Activated CD4-positive, alpha-beta T cell treated with anti-CD3 and anti-CD28 coated beads, Interleukin-2, Interleukin-6, amounts not matched to agents 100 ng/mL and 50 ng/mL, durations not matched to agents 16 hours and 8 hours (primary cell): ENCODE measurements around the gene MED12L.

Experiments
- DNase-seq: peaks from one replicate; pipeline ENCODE4 v3.0.0-alpha.2; 2020

MED12L gene

DNA sequence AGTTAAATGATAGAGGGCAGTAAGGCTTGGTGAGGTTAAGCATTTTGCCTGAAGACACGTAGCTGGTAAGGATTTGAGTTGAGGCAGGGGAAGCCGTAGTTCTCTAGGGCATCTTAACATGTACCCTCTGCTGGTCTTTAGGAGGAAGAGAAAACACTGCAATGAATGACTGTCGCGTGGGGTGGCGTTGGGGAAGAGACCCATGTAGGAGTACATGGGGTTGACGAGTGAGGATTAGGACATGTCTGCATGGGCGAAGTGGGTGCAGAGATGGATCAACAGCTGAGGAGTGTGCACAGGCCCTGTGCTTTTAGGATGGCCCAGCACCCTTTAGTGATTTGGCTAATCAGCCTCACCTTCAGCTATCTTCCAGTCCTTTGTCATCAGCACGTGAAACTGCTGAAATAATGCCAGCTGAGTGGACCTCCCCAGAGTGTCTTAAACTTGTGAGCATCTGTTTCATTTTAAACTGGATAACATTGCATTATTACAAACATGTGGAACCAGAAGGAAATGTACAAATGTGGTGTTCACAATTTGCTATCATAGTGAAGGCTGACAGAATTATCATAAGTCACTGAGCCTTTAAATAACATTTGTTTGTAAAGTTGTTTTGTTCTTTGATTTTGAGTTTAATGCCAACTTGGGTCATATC is 177.5 kb downstream of the MED12L start:
- no peak for DNase-seq

DNA sequence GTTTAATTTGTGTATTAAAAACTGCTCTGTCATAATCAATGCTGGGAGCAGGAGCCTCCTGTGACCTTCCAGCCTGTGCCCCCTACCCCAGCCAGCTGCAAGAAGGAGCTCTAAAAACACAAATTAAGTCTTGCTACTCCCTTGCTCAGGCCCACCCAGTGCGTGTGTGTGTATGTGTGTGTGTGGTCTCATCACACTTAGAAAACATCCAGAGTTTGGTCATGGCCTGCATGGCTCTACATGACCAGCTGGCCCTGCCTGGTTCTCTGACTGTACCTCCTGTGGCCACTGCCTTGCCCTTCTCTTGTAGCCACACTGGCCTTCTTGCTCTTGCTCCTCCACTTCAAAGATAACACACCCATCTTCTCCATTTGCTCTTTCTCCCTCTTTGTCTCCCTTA is 179.1 kb downstream of the MED12L start:
- no peak for DNase-seq

DNA sequence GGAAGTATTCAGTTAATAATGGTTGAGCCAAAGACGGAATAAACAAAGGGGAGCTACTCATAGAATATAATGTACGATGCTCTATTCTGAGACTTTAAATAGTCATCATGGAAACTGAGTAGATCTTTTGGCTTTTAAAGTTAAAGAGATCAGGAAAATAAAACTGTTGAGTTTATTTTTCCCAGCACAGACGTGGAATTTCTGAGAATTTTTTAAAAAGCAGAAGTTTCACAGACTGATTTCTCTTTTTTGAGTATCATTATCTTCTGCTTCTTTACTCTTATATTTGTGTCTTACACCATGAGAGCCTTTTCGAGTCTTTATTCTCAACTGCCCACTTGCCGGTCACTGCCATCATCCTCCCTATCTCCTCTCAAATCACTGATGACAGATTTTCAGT is 179.7 kb downstream of the MED12L start:
- no peak for DNase-seq

DNA sequence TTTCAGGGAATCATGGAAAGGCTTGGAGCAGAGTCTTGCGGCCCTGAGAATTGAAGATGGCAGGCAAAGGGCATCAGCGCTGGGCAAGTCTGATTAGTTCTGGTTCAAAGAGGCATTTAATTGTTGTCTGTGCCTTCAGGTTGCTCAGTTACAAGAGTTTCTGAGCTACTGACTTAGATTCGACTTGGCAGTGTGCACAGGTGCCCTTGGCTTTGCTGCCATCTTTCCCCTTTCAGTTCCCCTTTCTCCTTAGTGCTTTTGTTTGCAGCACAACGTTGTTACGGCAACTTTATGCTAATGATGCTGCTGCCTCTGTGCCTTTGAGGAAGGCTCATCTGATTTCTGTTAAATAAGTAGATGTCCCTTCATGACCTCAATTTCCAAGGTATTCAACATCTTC is 180.4 kb downstream of the MED12L start:
- no peak for DNase-seq

DNA sequence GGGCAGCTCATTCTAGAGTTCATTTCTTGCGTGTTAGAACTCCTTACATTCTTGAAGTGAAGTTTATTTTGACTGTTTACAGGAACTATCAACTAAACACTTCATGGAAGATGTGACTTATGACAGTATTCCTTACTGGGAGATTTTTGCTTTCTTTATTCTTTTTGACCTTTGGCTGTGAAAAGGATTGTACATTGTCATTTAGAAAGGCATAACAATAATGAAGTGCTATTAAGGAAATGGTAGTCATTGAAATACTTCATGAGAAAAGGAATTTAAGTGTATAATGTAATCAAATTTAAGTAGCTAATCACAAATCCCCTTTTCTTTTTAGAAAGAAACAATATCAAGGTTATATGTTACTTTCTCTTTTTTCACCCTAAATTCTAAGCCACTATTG is 181.6 kb downstream of the MED12L start:
- no peak for DNase-seq

- peak; percentile 53 for DNase-seq
These were observed 183.1 kb downstream of the MED12L start for GRCh38 chr3:151268267-151269235.

DNA sequence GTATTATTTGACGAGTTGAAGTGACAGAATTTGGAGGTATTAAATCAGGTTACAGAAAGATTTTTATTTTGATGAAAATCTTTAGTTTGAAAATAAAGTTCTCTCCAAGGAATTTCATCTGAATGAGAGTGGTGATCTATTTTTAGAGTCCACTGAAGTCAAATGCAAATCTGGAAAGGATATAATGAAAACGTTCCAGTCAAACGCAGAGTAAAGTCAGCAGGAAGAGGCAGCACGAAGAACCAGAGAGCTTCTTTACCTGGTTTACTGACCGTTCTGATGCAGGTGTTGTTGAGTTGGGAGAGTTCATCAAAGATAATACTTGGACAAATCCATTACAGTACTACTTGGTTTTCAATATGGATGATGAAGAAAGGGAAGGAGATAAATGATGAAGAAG is 184.2 kb downstream of the MED12L start:
- no peak for DNase-seq

- no peak for DNase-seq
These were observed 189.6 kb downstream of the MED12L start for GRCh38 chr3:151275091-151275490.

- no peak for DNase-seq
These were observed 190.7 kb downstream of the MED12L start for GRCh38 chr3:151276038-151276686.

GRCh38 chr3:151276687-151277042 is 191.2 kb downstream of the MED12L start:
- DNase-seq, result peak; percentile 32

DNA sequence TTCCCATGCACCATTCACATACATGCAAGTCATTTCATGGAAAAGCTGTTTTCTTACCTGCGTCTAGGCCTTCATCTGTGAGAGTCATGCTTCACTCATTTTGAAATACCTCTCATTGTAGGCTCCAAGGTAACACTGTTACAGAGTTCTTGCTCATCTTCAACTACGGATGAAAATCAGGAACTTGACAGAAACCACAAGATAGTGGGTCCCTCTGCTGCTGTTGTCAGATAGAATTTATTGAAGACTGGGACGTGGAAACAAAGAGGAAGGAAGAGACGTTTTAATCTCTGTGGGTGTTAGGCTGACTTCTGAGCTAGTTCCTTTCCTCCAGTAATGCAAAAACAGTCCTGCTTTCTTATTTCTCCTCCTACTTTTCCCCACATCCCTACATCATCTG is 192.8 kb downstream of the MED12L start, which contains the start of gene P2RY14:
Gene P2RY14, minus strand, starts transcription at position 313 of the 400 bp plus-strand sequence. CDS start 64,226 bp downstream, outside the sequence.
- peak; percentile 49 for DNase-seq

GRCh38 chr3:151281671-151282324 is 196.3 kb downstream of the MED12L start:
- DNase-seq, result no peak

DNA sequence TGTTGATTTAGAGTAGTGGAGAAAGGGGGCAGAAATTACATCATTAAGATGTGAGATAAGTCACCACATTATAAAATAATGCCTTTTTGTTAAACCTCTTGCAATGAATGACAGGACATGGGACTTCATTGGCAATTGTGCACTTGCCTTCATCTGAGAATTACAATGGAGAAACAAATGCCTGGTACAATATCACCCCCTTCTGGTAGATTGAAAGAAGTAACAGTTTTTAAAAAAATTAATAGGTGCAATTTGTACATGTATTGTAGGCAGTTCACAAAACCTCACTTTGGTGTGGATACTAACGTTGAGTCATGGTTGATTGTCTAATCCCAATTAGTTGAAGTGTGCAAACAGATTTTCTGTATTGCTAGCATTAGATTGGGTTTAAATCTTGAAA is 197.5 kb downstream of the MED12L start:
- DNase-seq, result peak; percentile 71

DNA sequence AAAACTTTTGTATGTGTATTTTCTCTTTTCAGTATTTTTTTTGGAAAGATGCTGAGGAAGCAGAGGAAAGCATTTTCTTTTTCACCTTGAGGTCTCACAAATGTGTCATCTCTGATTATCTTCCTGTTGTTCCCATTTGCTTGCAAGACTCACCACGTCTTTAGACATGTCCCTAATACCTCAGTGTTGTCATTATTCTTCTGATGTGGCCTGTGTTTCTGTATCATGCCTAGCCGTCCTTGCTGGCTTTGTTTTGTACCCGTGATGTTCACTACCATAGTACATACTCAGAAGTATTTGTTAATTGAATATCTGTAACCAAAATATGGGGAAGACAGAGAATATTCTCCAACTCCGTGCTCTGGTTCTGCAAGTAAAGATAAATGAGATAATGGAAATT is 197.9 kb downstream of the MED12L start:
- no peak for DNase-seq

DNA sequence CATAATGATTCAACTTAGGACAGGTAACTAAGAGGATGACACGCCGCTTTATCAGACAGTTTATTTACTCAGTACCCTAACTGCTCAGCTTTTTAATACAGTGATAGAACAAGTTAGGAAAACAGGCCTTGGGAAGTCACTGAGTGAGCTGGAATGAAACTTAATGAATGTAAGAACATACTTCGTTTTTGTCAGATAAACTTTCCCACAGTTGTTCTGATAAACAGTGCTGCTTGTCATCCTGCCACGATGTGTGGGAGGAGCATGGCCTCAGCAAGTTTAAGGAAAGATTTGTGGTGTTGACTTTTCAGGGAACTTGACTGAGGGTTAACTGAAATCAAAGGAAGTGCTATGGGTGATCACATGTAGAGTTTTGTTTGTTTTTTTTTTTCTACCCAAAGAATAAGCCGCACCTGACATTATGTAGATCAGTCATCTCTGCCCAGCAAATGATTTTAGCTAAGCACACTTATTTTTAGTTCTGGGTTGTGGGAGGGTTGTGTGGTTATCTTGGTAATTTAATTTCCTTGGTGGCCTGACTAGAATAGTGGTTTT is 198.5 kb downstream of the MED12L start:
- peak; percentile 60 for DNase-seq

GRCh38 chr3:151285940-151286339 is 200.5 kb downstream of the MED12L start:
- no peak for DNase-seq

GRCh38 chr3:151289445-151289844 is 204.0 kb downstream of the MED12L start:
- no peak for DNase-seq

DNA sequence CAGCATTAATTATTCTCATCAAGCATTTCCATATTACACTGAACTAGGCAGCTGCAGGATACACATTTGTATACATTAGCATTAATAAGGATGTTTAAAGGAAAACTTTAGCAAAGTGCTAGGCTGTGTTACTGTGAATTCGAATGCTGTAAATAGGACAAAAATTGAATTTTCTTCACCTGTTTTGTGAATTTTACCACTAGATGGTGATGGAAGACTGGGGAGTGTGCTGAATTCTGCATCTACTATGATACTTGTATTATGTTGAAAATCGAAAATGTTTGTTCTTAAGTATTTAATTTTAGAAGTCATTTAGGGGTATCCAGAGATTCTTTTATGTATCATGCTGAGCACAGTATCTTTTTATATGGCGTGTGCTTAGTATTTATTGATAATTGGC is 205.2 kb downstream of the MED12L start:
- DNase-seq, result no peak

DNA sequence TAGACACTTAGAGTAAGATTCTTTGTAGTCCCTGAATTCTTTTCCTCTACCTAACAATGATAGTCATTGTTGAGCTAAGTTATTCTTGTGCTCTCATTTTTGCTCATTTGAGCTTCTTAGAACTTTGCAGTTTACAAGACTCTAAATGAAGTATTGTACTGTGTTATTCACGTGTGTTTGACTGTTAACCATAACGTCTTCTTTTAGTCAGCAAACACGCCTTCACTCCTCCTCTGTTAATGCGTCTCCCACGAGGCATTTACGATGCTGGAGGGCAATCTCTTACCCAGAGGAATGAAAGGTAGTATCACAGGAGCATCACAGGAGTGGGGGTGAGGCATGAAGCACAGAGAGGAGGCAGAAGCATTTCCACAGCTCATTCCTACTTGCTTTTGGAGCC is 207.7 kb downstream of the MED12L start:
- no peak for DNase-seq

DNA sequence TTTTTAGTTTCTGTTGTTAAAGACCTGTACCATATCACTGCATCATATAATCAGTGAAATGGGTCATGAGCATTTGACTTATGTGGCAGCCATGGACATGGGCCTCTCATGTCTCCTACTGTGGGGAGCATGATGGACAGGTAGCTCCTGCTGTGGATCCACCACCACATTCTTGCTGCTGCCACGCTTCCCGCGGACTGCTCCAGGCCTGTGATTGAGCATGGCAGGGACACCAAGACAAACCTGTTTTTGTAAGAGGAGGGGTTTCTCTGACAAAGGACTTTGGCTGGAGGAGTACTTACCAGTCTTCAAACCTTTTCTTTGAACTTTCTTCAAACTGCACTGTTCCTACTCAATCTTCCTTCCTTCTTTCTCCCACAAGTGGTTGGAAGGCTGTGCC is 210.8 kb downstream of the MED12L start:
- DNase-seq, result no peak

DNA sequence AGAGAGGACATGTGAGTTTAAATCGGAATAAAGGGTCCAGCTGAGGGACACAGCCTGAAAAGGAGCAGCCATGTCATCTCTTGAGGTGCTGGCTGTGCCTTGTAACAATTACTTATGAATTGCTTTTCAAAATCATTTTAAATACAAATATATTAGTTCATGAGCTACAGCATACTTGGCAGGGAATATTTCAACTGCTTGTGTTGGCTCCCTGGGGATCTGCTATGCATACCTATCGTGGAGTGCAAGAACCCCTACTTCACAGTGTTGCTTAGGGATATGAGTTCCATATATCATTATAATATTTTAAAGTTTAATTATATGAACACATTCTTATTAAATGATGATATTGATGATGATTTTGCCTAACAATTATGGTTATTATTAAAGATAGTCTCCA is 212.0 kb downstream of the MED12L start:
- DNase-seq, result no peak

GRCh38 chr3:151299006-151299405 is 213.5 kb downstream of the MED12L start:
- no peak for DNase-seq

- no peak for DNase-seq
These were observed 215.1 kb downstream of the MED12L start for GRCh38 chr3:151300539-151300938.
